ENCODE measurements around the gene KCNJ12.
"Not testable (repeated sequence)": the region's sequence is repeated elsewhere in the genome, so short reads cannot be mapped to it uniquely, and the experiment has no call there.

- not testable (repeated sequence) for TF ChIP-seq ZNF274 (IDR thresholded peaks at IDR 0.05; ENCODE audit: low read length); ZNF274 (tag by site-specific recombination; IDR thresholded peaks at IDR 0.05; ENCODE audit: borderline replicate concordance); ZNF292 (tag by site-specific recombination; IDR thresholded peaks at IDR 0.05; ENCODE audit: borderline replicate concordance, low read depth); CTCF (tag by site-specific recombination; IDR thresholded peaks at IDR 0.05); ZNF416 (tag by site-specific recombination; IDR thresholded peaks at IDR 0.05); ZBTB20 (tag by site-specific recombination; IDR thresholded peaks at IDR 0.05); SCRT1 (tag by site-specific recombination; IDR thresholded peaks at IDR 0.05; ENCODE audit: borderline replicate concordance)
Measured at GRCh38 chr17:21436883-21437836, 61.0 kb downstream of the KCNJ12 start.
